GM21529 (cell line): ENCODE measurements around the gene ZNF780B.

Experiments
- ATAC-seq: cut with Tn5 transposase; IDR thresholded peaks from one replicate; pipeline ENCODE4 v1.9.1; 2021; ENCODE audit not compliant: unreplicated experiment

Gene ZNF780B

DNA sequence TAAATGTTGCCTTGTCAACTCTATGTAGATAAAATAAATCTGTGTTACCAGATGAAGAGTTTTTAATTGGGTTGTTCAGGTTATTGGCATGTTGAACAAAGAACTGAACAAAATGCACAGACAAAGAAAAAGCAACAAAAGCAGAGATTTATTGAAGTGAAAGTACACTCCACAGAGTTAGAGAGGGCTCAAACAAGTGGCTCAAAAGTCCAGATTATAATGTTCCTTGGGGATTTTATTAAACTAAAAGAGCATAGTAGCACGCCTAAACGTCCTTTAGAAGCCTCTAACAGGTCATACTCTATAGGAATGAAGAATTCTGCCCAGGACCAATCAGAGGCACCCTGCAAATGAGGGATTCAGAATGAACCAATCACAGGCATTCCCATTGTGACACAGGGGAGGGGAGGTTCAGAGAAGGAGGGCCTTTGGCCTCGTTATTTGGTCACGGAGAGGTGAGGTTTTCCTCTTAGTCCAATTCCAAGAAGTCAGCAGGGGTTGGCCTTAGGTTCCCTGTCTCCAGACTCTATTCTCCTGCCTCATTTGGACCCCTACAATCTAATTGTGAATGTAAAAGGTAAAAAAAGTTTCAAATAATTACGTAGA, 72.2 kb downstream of the ZNF780B start:
- no peak for ATAC-seq

DNA sequence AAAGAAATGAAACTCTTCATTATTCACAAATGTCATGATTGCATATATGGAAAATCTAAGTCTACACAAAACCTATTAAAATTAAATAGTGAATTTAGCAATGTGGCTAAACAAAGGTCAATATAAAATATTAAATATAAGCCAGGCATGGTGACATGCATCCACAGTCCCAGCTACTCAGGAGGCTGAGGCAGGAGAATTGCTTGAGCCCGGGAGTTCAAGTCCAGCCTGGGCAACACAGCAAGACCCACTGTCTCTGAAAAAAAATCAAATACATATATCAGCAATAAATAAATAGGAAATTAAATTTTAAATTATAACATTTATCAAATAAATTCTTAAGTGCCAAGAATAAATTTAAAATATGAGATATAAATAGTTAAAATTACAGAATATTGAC, 73.1 kb downstream of the ZNF780B start:
- no peak for ATAC-seq
